Body of pancreas (tissue), 4 donors: ENCODE results near the gene SSC4D.

Experiments
- POLR2A ChIP-seq, 3 donors: fragments of 450-650 bp; IDR thresholded peaks; one replicate each; pipeline ENCODE4 v1.6.1; 2016; ENCODE audit warnings: antibody characterized with exemption in 3 of 3, mild to moderate bottlenecking in 2 of 3
- TF ChIP-seq, protein P1 (sequence below), 7 experiments: fragments of 450-650 bp in 4 of 7; fragments of 200-600 bp in 3 of 7; sonication (generic) in 3 of 7; IDR thresholded peaks; one replicate each; pipeline ENCODE4 v1.5.1; 2016 to 2019; ENCODE audit warnings: antibody characterized with exemption in 7 of 7

DNA sequence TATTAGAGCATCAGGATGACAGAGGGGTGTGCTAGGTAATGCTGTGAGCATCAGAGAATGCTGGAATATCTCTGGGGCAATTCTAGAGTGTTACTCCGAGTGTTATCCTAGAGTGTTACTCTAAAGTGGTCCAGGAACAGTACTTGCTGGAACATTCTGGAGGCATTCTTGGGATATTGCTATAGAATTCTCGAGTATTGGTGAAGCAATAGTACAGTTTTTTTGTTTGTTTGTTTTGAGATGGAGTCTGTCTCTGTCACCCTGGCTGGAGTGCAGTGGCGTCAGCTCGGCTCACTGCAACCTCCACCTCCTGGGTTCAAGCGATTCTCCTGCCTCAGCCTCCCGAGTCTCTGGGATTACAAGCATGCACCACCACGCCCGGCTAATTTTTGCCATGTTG is 12.6 kb downstream of the SSC4D start:
- TF ChIP-seq, protein P1, sequence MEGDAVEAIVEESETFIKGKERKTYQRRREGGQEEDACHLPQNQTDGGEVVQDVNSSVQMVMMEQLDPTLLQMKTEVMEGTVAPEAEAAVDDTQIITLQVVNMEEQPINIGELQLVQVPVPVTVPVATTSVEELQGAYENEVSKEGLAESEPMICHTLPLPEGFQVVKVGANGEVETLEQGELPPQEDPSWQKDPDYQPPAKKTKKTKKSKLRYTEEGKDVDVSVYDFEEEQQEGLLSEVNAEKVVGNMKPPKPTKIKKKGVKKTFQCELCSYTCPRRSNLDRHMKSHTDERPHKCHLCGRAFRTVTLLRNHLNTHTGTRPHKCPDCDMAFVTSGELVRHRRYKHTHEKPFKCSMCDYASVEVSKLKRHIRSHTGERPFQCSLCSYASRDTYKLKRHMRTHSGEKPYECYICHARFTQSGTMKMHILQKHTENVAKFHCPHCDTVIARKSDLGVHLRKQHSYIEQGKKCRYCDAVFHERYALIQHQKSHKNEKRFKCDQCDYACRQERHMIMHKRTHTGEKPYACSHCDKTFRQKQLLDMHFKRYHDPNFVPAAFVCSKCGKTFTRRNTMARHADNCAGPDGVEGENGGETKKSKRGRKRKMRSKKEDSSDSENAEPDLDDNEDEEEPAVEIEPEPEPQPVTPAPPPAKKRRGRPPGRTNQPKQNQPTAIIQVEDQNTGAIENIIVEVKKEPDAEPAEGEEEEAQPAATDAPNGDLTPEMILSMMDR (IDR thresholded peaks at IDR 0.05) = no peak
- no peak for TF ChIP-seq POLR2A (IDR thresholded peaks at IDR 0.05)
